Cardiac fibroblast (primary cell): ENCODE results near the gene ZIC4.

Experiments used
- DNase-seq, 2 donors: peaks; one replicate each; pipeline versions ENCODE4 v3.0.0 to v3.0.0-alpha.2; 2010; ENCODE audit warnings: low read depth in 2 of 2
- H3K4me3 ChIP-seq, 2 donors: replicated peaks in 1 of 2; 1 replicate in 1 of 2; 2 replicates in 1 of 2; pipeline ENCODE4 v1.5.1; 2011; ENCODE audit warnings: low read depth in 2 of 2, low read length in 2 of 2, mild to moderate bottlenecking in 2 of 2, moderate library complexity in 1 of 2
- CTCF ChIP-seq: IDR thresholded peaks from one replicate; pipeline ENCODE4 v1.5.1; 2011; ENCODE audit warnings: low read depth, mild to moderate bottlenecking, low read length, inconsistent platforms

ZIC4 gene

GRCh38 chr3:147406028-147406931 is at the start of gene ZIC4:
Gene ZIC4, minus strand, starts transcription at chr3:147406543. Its CDS starts 3,746 bp downstream, at chr3:147402797.
- DNase-seq: no peak
- no peak within 1 kb of the TSS for H3K4me3 ChIP-seq
- no peak for TF ChIP-seq CTCF

- H3K4me3 ChIP-seq: no peak overlapping the region
- no peak for DNase-seq
- TF ChIP-seq CTCF: no peak
Measured at GRCh38 chr3:147449669-147450068, 43.3 kb upstream of the ZIC4 start.

- no peak overlapping the region for H3K4me3 ChIP-seq
- TF ChIP-seq CTCF: no peak
- DNase-seq: no peak
Measured at GRCh38 chr3:147447224-147447623, 40.9 kb upstream of the ZIC4 start.

GRCh38 chr3:147431751-147432150 is 25.4 kb upstream of the ZIC4 start:
- DNase-seq: no peak
- H3K4me3 ChIP-seq: no peak overlapping the region
- TF ChIP-seq CTCF: no peak

- no peak overlapping the region for H3K4me3 ChIP-seq
Measured at GRCh38 chr3:147428754-147429153, 22.4 kb upstream of the ZIC4 start.

GRCh38 chr3:147428326-147428725 is 22.0 kb upstream of the ZIC4 start:
- no peak for TF ChIP-seq CTCF
- no peak overlapping the region for H3K4me3 ChIP-seq
- no peak for DNase-seq

More at GRCh38 chr3:147428754-147429153, 22.4 kb upstream of the ZIC4 start:
- TF ChIP-seq CTCF: no peak
- no peak for DNase-seq

- no peak for TF ChIP-seq CTCF
- DNase-seq: no peak
- H3K4me3 ChIP-seq: no peak overlapping the region
Measured at GRCh38 chr3:147427746-147428145, 21.4 kb upstream of the ZIC4 start.
